Measurements from ENCODE around the gene LCA5L.

- TF ChIP-seq RNF2 (IDR thresholded peaks at IDR 0.05; ENCODE audit: borderline replicate concordance, low read depth) (no peak), MYC (IDR thresholded peaks at IDR 0.05; ENCODE audit: borderline replicate concordance, low read length) (no peak), CTCF (IDR thresholded peaks at IDR 0.05) (no peak), EHMT2 (IDR thresholded peaks at IDR 0.05; ENCODE audit: low read depth) (no peak), POLR2AphosphoS2 (conservative IDR thresholded peaks at IDR 0.05; ENCODE audit: low read length) (no peak)
These were observed 39.5 kb downstream of the LCA5L start for GRCh38 chr21:39406065-39406464.

Data from A549 (cell line).